Activated T-helper 2 cell treated with anti-CD3 and anti-CD28 coated beads, Interferon-gamma antibody, Interleukin-2, Interleukin-4, amounts not matched to agents 10 μg/mL and 5 μg/mL and 100 μg/mL, durations not matched to agents 14 hours and 24 hours and 36 hours (primary cell): ENCODE data around the gene RAB11FIP3. TPM values are rescaled to one million over a fixed set of nuclear protein-coding genes. Genes with fewer than 3 reads are reported as not detected.

Experiments used
- DNase-seq: peaks from one replicate; pipeline ENCODE4 v3.0.0; 2021; ENCODE audit warnings: low spot score
- H3K27ac Mint-ChIP-seq: one replicate; pipeline ENCODE4 v1.8.0; 2021; ENCODE audit warnings: mixed read lengths
- H3K27me3 Mint-ChIP-seq: one replicate; pipeline ENCODE4 v1.8.0; 2021; ENCODE audit warnings: low read depth, mixed read lengths
- H3K36me3 Mint-ChIP-seq: one replicate; pipeline ENCODE4 v1.8.0; 2021; ENCODE audit warnings: low read depth, mixed read lengths
- H3K4me1 Mint-ChIP-seq: one replicate; pipeline ENCODE4 v1.8.0; 2021; ENCODE audit warnings: low read depth, mixed read lengths
- H3K4me3 Mint-ChIP-seq: one replicate; pipeline ENCODE4 v1.8.0; 2021; ENCODE audit warnings: low read depth, mild to moderate bottlenecking, moderate library complexity, mixed read lengths
- H3K9me3 Mint-ChIP-seq: one replicate; pipeline ENCODE4 v1.8.0; 2021; ENCODE audit warnings: mixed read lengths
- intact Hi-C: fragments of 100-400 bp; cut with micrococcal nuclease; formaldehyde crosslinking; loops from one replicate; pipeline ENCODE4 v1.15.1; 2023
- total RNA-seq: library from RNA; stranded (reverse); gene quantifications from 2 replicates; pipeline ENCODE4 v1.2.3, GENCODE V29; 2022

Gene RAB11FIP3
- total RNA-seq, 1 donor from 2014 or later, result 47.2 TPM

DNA sequence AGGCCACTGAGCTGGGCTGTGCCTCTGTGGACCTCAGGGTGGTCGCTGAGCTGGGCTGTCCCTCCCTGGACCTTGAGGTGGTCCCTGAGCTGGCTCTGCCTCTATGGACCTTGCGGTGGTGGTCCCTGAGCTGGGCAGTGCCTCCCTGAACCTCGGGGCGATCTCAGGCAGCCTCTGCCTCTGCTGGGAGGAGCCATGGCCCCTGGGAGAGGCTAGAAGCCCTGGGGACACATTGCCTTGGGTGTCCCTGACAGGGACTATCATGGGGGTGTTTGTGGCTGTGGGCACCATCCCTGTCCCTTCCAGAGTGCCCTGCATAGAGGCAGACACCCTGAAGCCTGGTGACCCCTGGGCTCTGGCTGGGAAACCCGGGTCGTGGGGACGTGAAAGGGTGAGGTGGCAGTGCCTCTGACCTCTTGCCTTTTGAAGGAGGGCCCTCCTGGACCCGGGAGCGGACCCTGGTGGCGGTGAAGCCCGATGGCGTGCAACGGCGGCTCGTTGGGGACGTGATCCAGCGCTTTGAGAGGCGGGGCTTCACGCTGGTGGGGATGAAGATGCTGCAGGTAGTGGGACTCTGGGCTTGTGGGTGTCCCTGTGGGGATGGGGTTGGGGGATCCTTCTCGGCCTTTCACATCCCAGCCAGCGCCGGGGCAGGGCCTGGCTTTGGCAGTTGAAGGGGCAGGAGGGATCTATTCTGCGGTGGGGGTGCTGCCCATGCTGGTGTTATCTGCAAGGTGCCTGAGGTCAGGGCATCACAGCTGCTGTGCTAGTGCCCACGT, 26.7 kb upstream of the RAB11FIP3 start:
- Mint-ChIP-seq H3K36me3 (no peaks in the 10 kb centered on the region), H3K27ac (peak overlapping the region; percentile 24), H3K27me3 (peaks cover 8% of the 10 kb centered on the region), H3K4me3 (peak overlapping the region; percentile 69), H3K9me3 (no peaks in the 10 kb centered on the region), H3K4me1 (peaks cover 14% of the 10 kb centered on the region)
- no peak for DNase-seq
- intact Hi-C loops, result loop anchor here (10.0 kb wide), 1 partner anchor 126 kb away; the partner anchor contains the start of gene CAPN15

GRCh38 chr16:399340-400019, 26.0 kb upstream of the RAB11FIP3 start:
- no peak overlapping the region for H3K27ac Mint-ChIP-seq
- peak overlapping the region; percentile 49 for H3K4me3 Mint-ChIP-seq
- peaks cover 14% of the 10 kb centered on the region for H3K4me1 Mint-ChIP-seq
- no peaks in the 10 kb centered on the region for H3K36me3 Mint-ChIP-seq
- no peak for DNase-seq
- intact Hi-C loops, result loop anchor here (10.0 kb wide), 1 partner anchor 125 kb away; the partner anchor contains the start of gene CAPN15
- no peaks in the 10 kb centered on the region for H3K9me3 Mint-ChIP-seq
- peaks cover 8% of the 10 kb centered on the region for H3K27me3 Mint-ChIP-seq

- Mint-ChIP-seq H3K9me3 (no peaks in the 10 kb centered on the region), H3K4me1 (peaks cover 14% of the 10 kb centered on the region), H3K27me3 (peaks cover 8% of the 10 kb centered on the region), H3K27ac (no peak overlapping the region), H3K36me3 (no peaks in the 10 kb centered on the region), H3K4me3 (peak overlapping the region; percentile 82)
- intact Hi-C loops, result no loop called here
- no peak for DNase-seq
Observed at GRCh38 chr16:400061-400591, 25.3 kb upstream of the RAB11FIP3 start.

- Mint-ChIP-seq H3K9me3 (no peaks in the 10 kb centered on the region), H3K36me3 (no peaks in the 10 kb centered on the region), H3K27ac (peak within 1 kb of the TSS; percentile 71), H3K4me1 (peaks cover 11% of the 10 kb centered on the region), H3K27me3 (peaks cover under 1% of the 10 kb centered on the region), H3K4me3 (peak within 1 kb of the TSS; percentile 82)
- peak; percentile 91 for DNase-seq
- intact Hi-C loops, result no loop called here
Observed at GRCh38 chr16:401468-402348, 23.7 kb upstream of the RAB11FIP3 start, which contains the start of gene DECR2. Gene DECR2 (plus strand): TSS chr16:401885. CDS start chr16:401964, 79 bp downstream.

- H3K4me1 Mint-ChIP-seq, result peaks cover 6% of the 10 kb centered on the region
- intact Hi-C loops, result no loop called here
- no peak for DNase-seq
- H3K4me3 Mint-ChIP-seq, result no peak overlapping the region
- no peak overlapping the region for H3K27ac Mint-ChIP-seq
- H3K9me3 Mint-ChIP-seq, result no peaks in the 10 kb centered on the region
- no peaks in the 10 kb centered on the region for H3K36me3 Mint-ChIP-seq
- H3K27me3 Mint-ChIP-seq, result no peaks in the 10 kb centered on the region
Observed at GRCh38 chr16:404971-405486, 20.4 kb upstream of the RAB11FIP3 start.

GRCh38 chr16:405548-406506, 19.6 kb upstream of the RAB11FIP3 start:
- DNase-seq, result no peak
- intact Hi-C loops, result no loop called here
- H3K36me3 Mint-ChIP-seq, result no peaks in the 10 kb centered on the region
- H3K4me3 Mint-ChIP-seq, result no peak overlapping the region
- no peaks in the 10 kb centered on the region for H3K27me3 Mint-ChIP-seq
- H3K27ac Mint-ChIP-seq, result no peak overlapping the region
- H3K4me1 Mint-ChIP-seq, result no peaks in the 10 kb centered on the region
- no peaks in the 10 kb centered on the region for H3K9me3 Mint-ChIP-seq

DNA sequence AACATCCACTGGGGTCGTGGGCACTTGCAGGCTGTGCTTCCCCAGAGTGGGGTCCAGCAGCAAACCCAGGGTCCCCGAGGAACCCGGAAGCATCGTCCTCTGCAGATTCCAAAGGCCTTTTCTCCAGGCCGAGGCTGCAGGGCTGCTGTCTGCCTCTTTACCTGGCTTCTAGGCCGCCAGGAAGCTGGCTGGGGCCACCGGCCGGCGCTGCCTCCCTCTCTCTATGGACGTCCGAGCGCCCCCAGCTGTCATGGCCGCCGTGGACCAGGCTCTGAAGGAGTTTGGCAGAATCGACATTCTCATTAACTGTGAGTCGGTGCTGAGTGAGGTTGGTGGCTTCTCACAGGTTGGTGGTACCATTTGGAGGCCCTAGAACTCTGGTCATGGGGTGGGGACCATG, 18.2 kb upstream of the RAB11FIP3 start:
- no peak for DNase-seq
- Mint-ChIP-seq H3K4me3 (no peak overlapping the region), H3K27ac (no peak overlapping the region), H3K27me3 (no peaks in the 10 kb centered on the region), H3K9me3 (no peaks in the 10 kb centered on the region), H3K36me3 (no peaks in the 10 kb centered on the region), H3K4me1 (no peaks in the 10 kb centered on the region)
- intact Hi-C loops, result no loop called here

DNA sequence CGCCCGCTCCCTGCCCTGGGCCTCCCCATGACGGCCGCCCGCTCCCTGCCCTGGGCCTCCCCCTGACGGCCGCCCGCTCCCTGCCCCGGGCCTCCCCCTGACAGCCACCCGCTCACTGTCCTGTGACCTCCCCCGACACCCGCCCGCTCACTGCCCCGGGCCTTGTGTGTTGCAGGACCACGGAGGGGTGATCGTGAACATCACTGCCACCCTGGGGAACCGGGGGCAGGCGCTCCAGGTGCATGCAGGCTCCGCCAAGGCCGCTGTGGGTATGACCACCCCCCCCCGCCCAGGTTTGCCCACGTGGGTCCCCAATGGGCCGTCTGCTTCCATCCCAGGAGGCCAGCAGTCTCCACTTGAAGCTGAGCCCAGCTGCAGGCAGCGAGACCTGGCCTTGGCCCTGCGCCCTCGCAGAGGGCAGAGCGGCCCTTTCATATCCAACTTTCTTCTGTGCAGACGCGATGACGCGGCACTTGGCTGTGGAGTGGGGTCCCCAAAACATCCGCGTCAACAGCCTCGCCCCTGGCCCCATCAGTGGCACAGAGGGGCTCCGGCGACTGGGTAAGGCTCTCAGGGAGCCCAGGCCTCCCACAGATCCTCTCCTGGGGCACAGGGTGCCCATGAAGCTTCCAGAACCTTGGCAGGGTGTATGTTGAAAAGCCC, 14.8 kb upstream of the RAB11FIP3 start:
- no peak for DNase-seq
- Mint-ChIP-seq H3K4me3 (no peak overlapping the region), H3K27me3 (no peaks in the 10 kb centered on the region), H3K9me3 (no peaks in the 10 kb centered on the region), H3K27ac (no peak overlapping the region), H3K4me1 (no peaks in the 10 kb centered on the region), H3K36me3 (no peaks in the 10 kb centered on the region)
- intact Hi-C loops, result no loop called here

GRCh38 chr16:411576-412265, 13.7 kb upstream of the RAB11FIP3 start:
- Mint-ChIP-seq H3K4me3 (no peak overlapping the region), H3K27ac (no peak overlapping the region), H3K36me3 (no peaks in the 10 kb centered on the region), H3K27me3 (no peaks in the 10 kb centered on the region), H3K9me3 (no peaks in the 10 kb centered on the region), H3K4me1 (no peaks in the 10 kb centered on the region)
- intact Hi-C loops, result no loop called here
- DNase-seq, result no peak

GRCh38 chr16:414395-415169, 10.9 kb upstream of the RAB11FIP3 start:
- no peaks in the 10 kb centered on the region for H3K9me3 Mint-ChIP-seq
- no peaks in the 10 kb centered on the region for H3K36me3 Mint-ChIP-seq
- intact Hi-C loops, result no loop called here
- H3K4me3 Mint-ChIP-seq, result no peak overlapping the region
- no peaks in the 10 kb centered on the region for H3K4me1 Mint-ChIP-seq
- DNase-seq, result no peak
- no peaks in the 10 kb centered on the region for H3K27me3 Mint-ChIP-seq
- no peak overlapping the region for H3K27ac Mint-ChIP-seq
